Lower lobe of right lung (tissue), 2 donors: ENCODE data around the gene S100A16. TPM values are rescaled to one million over a fixed set of nuclear protein-coding genes. Genes with fewer than 3 reads are reported as not detected.
"Not testable (repeated sequence)": the region's sequence is repeated elsewhere in the genome, so short reads cannot be mapped to it uniquely, and the experiment has no call there.

ENCODE experiments used
- ATAC-seq, 2 donors: fragments of 200-7000 bp; cut with Tn5 transposase; one replicate each; pipeline ENCODE4 v1.9.1; 2020 to 2022; ENCODE audit warnings: mild to moderate bottlenecking in 2 of 2, moderate library complexity in 2 of 2
- DNase-seq: peaks from one replicate; pipeline ENCODE4 v3.0.0-alpha.2; 2020
- H3K27ac ChIP-seq: fragments of 200-600 bp; one replicate; pipeline ENCODE4 v1.8.0; 2022
- H3K27me3 ChIP-seq: fragments of 200-600 bp; one replicate; pipeline ENCODE4 v1.8.0; 2022; ENCODE audit warnings: low read depth
- H3K36me3 ChIP-seq: fragments of 200-600 bp; one replicate; pipeline ENCODE4 v1.8.0; 2022; ENCODE audit warnings: mild to moderate bottlenecking
- H3K4me1 ChIP-seq: fragments of 200-600 bp; one replicate; pipeline ENCODE4 v1.8.0; 2022
- H3K4me3 ChIP-seq: fragments of 200-600 bp; one replicate; pipeline ENCODE4 v1.8.0; 2022; ENCODE audit warnings: mild to moderate bottlenecking
- H3K9me3 ChIP-seq: fragments of 200-600 bp; one replicate; pipeline ENCODE4 v1.8.0; 2022
- CTCF ChIP-seq: fragments of 200-600 bp; IDR thresholded peaks from one replicate; pipeline ENCODE4 v1.8.0; 2022; ENCODE audit warnings: antibody characterized with exemption, mild to moderate bottlenecking
- intact Hi-C: fragments of 100-400 bp; cut with DNase I; formaldehyde crosslinking; loops from one replicate; pipeline ENCODE4 v1.11.0; 2022
- total RNA-seq: library from RNA; stranded (reverse); fragmentation: NEBNext Ultra II Directional; extraction: Animal tissue kit (Norgen Biotek cat#: 25700); gene quantifications from one replicate; pipeline ENCODE4 v1.2.1, GENCODE V29; 2021
- donor health status: DM: no; HTN: yes; CAD: no; lungs with severe emphysema.

Gene S100A16
- total RNA-seq, 1 donor from 2014 or later: 52.3 TPM

GRCh38 chr1:153563991-153564390 lies 48.9 kb downstream of the S100A16 start:
- intact Hi-C loops: loop anchor here (10.0 kb wide), 1 partner anchor 49 kb away; no protein-coding TSS in a partner anchor
- DNase-seq (no peak), ATAC-seq (no peak)
- Histone ChIP-seq H3K27ac (no peak overlapping the region), H3K4me1 (peaks cover 40% of the 10 kb centered on the region), H3K4me3 (no peak overlapping the region), H3K9me3 (no peaks in the 10 kb centered on the region), H3K36me3 (no peaks in the 10 kb centered on the region), H3K27me3 (no peaks in the 10 kb centered on the region)
- no peak for TF ChIP-seq CTCF

- Histone ChIP-seq H3K4me1 (peaks cover 35% of the 10 kb centered on the region), H3K4me3 (no peak overlapping the region), H3K36me3 (no peaks in the 10 kb centered on the region), H3K27me3 (no peaks in the 10 kb centered on the region), H3K27ac (no peak overlapping the region), H3K9me3 (no peaks in the 10 kb centered on the region)
- ATAC-seq (no peak), DNase-seq (peak; percentile 33)
- TF ChIP-seq CTCF: no peak
- intact Hi-C loops: loop anchor here (10.0 kb wide), 1 partner anchor 49 kb away; no protein-coding TSS in a partner anchor
These were observed 49.4 kb downstream of the S100A16 start for GRCh38 chr1:153563483-153563901.

GRCh38 chr1:153562021-153562420 lies 50.9 kb downstream of the S100A16 start:
- not testable (repeated sequence) for H3K36me3 ChIP-seq, ATAC-seq, DNase-seq, H3K9me3 ChIP-seq, H3K27me3 ChIP-seq, H3K4me3 ChIP-seq
- intact Hi-C loops: loop anchor here (10.0 kb wide), 1 partner anchor 47 kb away; no protein-coding TSS in a partner anchor
- Histone ChIP-seq H3K4me1 (peaks cover 21% of the 10 kb centered on the region), H3K27ac (peak overlapping the region; percentile 18)

- ATAC-seq: no peak
- Histone ChIP-seq H3K4me1 (peaks cover 16% of the 10 kb centered on the region), H3K4me3 (no peak overlapping the region), H3K9me3 (no peaks in the 10 kb centered on the region), H3K27me3 (no peaks in the 10 kb centered on the region), H3K27ac (no peak overlapping the region), H3K36me3 (no peaks in the 10 kb centered on the region)
- intact Hi-C loops: loop anchor here (10.0 kb wide), 1 partner anchor 47 kb away; no protein-coding TSS in a partner anchor
- no peak for DNase-seq
- TF ChIP-seq CTCF: no peak
These were observed 51.4 kb downstream of the S100A16 start for GRCh38 chr1:153561466-153561985.

- ATAC-seq (no peak), DNase-seq (no peak)
- peak overlapping the region; percentile 20 for H3K27ac ChIP-seq
- no peak overlapping the region for H3K4me3 ChIP-seq
- H3K27me3 ChIP-seq: no peaks in the 10 kb centered on the region
- no peaks in the 10 kb centered on the region for H3K9me3 ChIP-seq
- intact Hi-C loops: loop anchor here (10.0 kb wide), 1 partner anchor 46 kb away; no protein-coding TSS in a partner anchor
- H3K4me1 ChIP-seq: peaks cover 12% of the 10 kb centered on the region
- no peaks in the 10 kb centered on the region for H3K36me3 ChIP-seq
- no peak for TF ChIP-seq CTCF
These were observed 52.0 kb downstream of the S100A16 start for GRCh38 chr1:153560771-153561465.

- peaks cover 5% of the 10 kb centered on the region for H3K4me1 ChIP-seq
- ATAC-seq: no peak
- intact Hi-C loops: loop anchor here (10.0 kb wide), 1 partner anchor 45 kb away; no protein-coding TSS in a partner anchor
- DNase-seq: no peak
- H3K27ac ChIP-seq: peak overlapping the region; percentile 20
- H3K4me3 ChIP-seq: no peak overlapping the region
- H3K9me3 ChIP-seq: no peaks in the 10 kb centered on the region
- no peaks in the 10 kb centered on the region for H3K36me3 ChIP-seq
- no peak for TF ChIP-seq CTCF
- H3K27me3 ChIP-seq: no peaks in the 10 kb centered on the region
These were observed 52.7 kb downstream of the S100A16 start for GRCh38 chr1:153560241-153560640.
